Stimulated activated CD4-positive, alpha-beta T cell treated with anti-CD3 and anti-CD28 coated beads, Interleukin-2, amount 100 ng/mL, for 4 hours (primary cell): ENCODE measurements around the gene BOD1.
"Not testable (repeated sequence)": the region's sequence is repeated elsewhere in the genome, so short reads cannot be mapped to it uniquely, and the experiment has no call there.

Source experiments
- DNase-seq: peaks from one replicate; pipeline ENCODE4 v3.0.0-alpha.2; 2020; ENCODE audit warnings: low read depth

BOD1 gene

GRCh38 chr5:173615884-173616576, 420 bp downstream of the BOD1 start:
- DNase-seq, result peak; percentile 55

GRCh38 chr5:173614591-173614990, 1.9 kb downstream of the BOD1 start:
- no peak for DNase-seq

- DNase-seq, result no peak
Measured at GRCh38 chr5:173613433-173614159, 2.9 kb downstream of the BOD1 start.

- DNase-seq, result no peak
Measured at GRCh38 chr5:173612948-173613347, 3.5 kb downstream of the BOD1 start.

GRCh38 chr5:173611706-173612105, 4.7 kb downstream of the BOD1 start:
- DNase-seq, result no peak

- no peak for DNase-seq
Measured at GRCh38 chr5:173604141-173604540, 12.3 kb downstream of the BOD1 start.

- DNase-seq, result no peak
Measured at GRCh38 chr5:173602423-173602822, 14.0 kb downstream of the BOD1 start.

GRCh38 chr5:173598686-173599085, 17.8 kb downstream of the BOD1 start:
- DNase-seq, result no peak

GRCh38 chr5:173597304-173597703, 19.1 kb downstream of the BOD1 start:
- no peak for DNase-seq

GRCh38 chr5:173595841-173596240, 20.6 kb downstream of the BOD1 start:
- DNase-seq, result no peak

- DNase-seq, result no peak
Measured at GRCh38 chr5:173594061-173594460, 22.4 kb downstream of the BOD1 start.

- no peak for DNase-seq
Measured at GRCh38 chr5:173592050-173592669, 24.3 kb downstream of the BOD1 start.

GRCh38 chr5:173591056-173591514, 25.4 kb downstream of the BOD1 start:
- DNase-seq, result no peak

GRCh38 chr5:173590436-173591055, 25.9 kb downstream of the BOD1 start:
- DNase-seq, result no peak

GRCh38 chr5:173586133-173586532, 30.3 kb downstream of the BOD1 start:
- not testable (repeated sequence) for DNase-seq

GRCh38 chr5:173583346-173583745, 33.1 kb downstream of the BOD1 start:
- DNase-seq, result no peak

- no peak for DNase-seq
Measured at GRCh38 chr5:173582216-173583111, 34.0 kb downstream of the BOD1 start.

- no peak for DNase-seq
Measured at GRCh38 chr5:173581408-173582215, 34.8 kb downstream of the BOD1 start.

GRCh38 chr5:173578947-173579615, 37.4 kb downstream of the BOD1 start:
- DNase-seq, result no peak

GRCh38 chr5:173577817-173578216, 38.6 kb downstream of the BOD1 start:
- DNase-seq, result no peak
